ENCODE results near the gene ANKRD55.
"Not testable (repeated sequence)": the region's sequence is repeated elsewhere in the genome, so short reads cannot be mapped to it uniquely, and the experiment has no call there.

Gene ANKRD55

GRCh38 chr5:56160723-56161438 is 72.2 kb downstream of the ANKRD55 start:
- TF ChIP-seq CTCF (IDR thresholded peaks at IDR 0.05; ENCODE audit: low read depth, low read length, missing control alignments): no peak
- no peak for DNase-seq (ENCODE audit: low read depth)
- H3K4me3 ChIP-seq (ENCODE audit: low read depth, low read length): no peak overlapping the region

- H3K4me3 ChIP-seq (ENCODE audit: low read depth, low read length): no peak overlapping the region
- no peak for TF ChIP-seq CTCF (IDR thresholded peaks at IDR 0.05; ENCODE audit: low read depth, low read length, missing control alignments)
- no peak for DNase-seq (ENCODE audit: low read depth)
Measured at GRCh38 chr5:56159521-56159947, 73.6 kb downstream of the ANKRD55 start.

- H3K4me3 ChIP-seq (ENCODE audit: low read depth, low read length): no peak overlapping the region
- no peak for TF ChIP-seq CTCF (IDR thresholded peaks at IDR 0.05; ENCODE audit: low read depth, low read length, missing control alignments)
- DNase-seq (ENCODE audit: low read depth): no peak
Measured at GRCh38 chr5:56158331-56158960, 74.7 kb downstream of the ANKRD55 start.

- H3K4me3 ChIP-seq (ENCODE audit: low read depth, low read length); DNase-seq (ENCODE audit: low read depth): not testable (repeated sequence)
Measured at GRCh38 chr5:56157191-56157621, 75.9 kb downstream of the ANKRD55 start.

GRCh38 chr5:56156585-56157190 is 76.4 kb downstream of the ANKRD55 start:
- not testable (repeated sequence) for H3K4me3 ChIP-seq (ENCODE audit: low read depth, low read length); DNase-seq (ENCODE audit: low read depth)

GRCh38 chr5:56155992-56156584 is 77.0 kb downstream of the ANKRD55 start:
- no peak overlapping the region for H3K4me3 ChIP-seq (ENCODE audit: low read depth, low read length)
- no peak for DNase-seq (ENCODE audit: low read depth)
- no peak for TF ChIP-seq CTCF (IDR thresholded peaks at IDR 0.05; ENCODE audit: low read depth, low read length, missing control alignments)

GRCh38 chr5:56154732-56155484 is 78.2 kb downstream of the ANKRD55 start:
- H3K4me3 ChIP-seq (ENCODE audit: low read depth, low read length): no peak overlapping the region
- DNase-seq (ENCODE audit: low read depth): no peak
- TF ChIP-seq CTCF (IDR thresholded peaks at IDR 0.05; ENCODE audit: low read depth, low read length, missing control alignments): no peak
